HepG2 (cell line): Measurements from ENCODE around the gene CPHXL2. TPM values are rescaled to one million over a fixed set of nuclear protein-coding genes. Genes with fewer than 3 reads are reported as not detected.
A peak's percentile ranks its signal among the peaks of the same experiment; 100 is the strongest.

Source experiments
- ATAC-seq: fragments of 200-7000 bp; cut with Tn5 transposase; 3 replicates; pipeline ENCODE4 v1.9.1; 2020; ENCODE audit warnings: mild to moderate bottlenecking, moderate library complexity
- BruUV-seq: library from RNA; stranded (reverse); fragments of 400-500 nt; replicated peaks from 2 replicates; lab custom pipeline; 2021; lab: Mats Ljungman, UMichigan
- CTCF ChIA-PET: fragments of 300-600 bp; formaldehyde crosslinking; extraction: SDS; loops from one replicate; lab custom pipeline; 2021; ENCODE audit warnings: low total read pairs, inconsistent platforms, low intra/inter-chr PET ratio; lab: Yijun Ruan, JAX
- POLR2A ChIA-PET: fragments of 350-600 bp; sonication (Branson Sonifier 250); formaldehyde crosslinking; loops from one replicate; lab custom pipeline; 2020; ENCODE audit warnings: antibody characterized with exemption, inconsistent platforms; lab: Yijun Ruan, JAX
- DNase-seq: peaks from one replicate; pipeline ENCODE4 v3.0.0-alpha.2; 2015; ENCODE audit warnings: low spot score
- FAIRE-seq: peaks from 3 replicates; lab custom pipeline; 2011; peaks lifted over from hg19 to GRCh38; lab: Jason Lieb, UNC
- H2AFZ ChIP-seq: one replicate; pipeline ENCODE4 v1.6.1; 2011; ENCODE audit warnings: low read length, inconsistent platforms
- H3K27ac ChIP-seq: fragments of 300-600 bp; 3 replicates; pipeline ENCODE4 v1.8.0; 2011; ENCODE audit warnings: mixed run types, mild to moderate bottlenecking, mixed read lengths, low read length, inconsistent platforms; ENCODE audit not compliant: insufficient read depth; ENCODE audit errors: extremely low read length
- H3K27me3 ChIP-seq, 2 experiments: fragments of 200-600 bp in 1 of 2; 2 replicates in 1 of 2; 3 replicates in 1 of 2; pipeline versions ENCODE4 v1.6.0 to v1.8.0; 2011; ENCODE audit warnings: low read length in 2 of 2, mild to moderate bottlenecking in 2 of 2, moderate library complexity in 2 of 2, inconsistent platforms in 1 of 2; ENCODE audit not compliant: insufficient read depth in 2 of 2, control insufficient read depth in 1 of 2
- H3K36me3 ChIP-seq, 2 experiments: fragments of 200-600 bp in 1 of 2; replicated peaks in 1 of 2; 2 replicates in 1 of 2; 3 replicates in 1 of 2; pipeline versions ENCODE4 v1.5.1 to v1.8.0; 2011; ENCODE audit warnings: low read length in 2 of 2, inconsistent platforms in 1 of 2; ENCODE audit not compliant: insufficient read depth in 2 of 2, control insufficient read depth in 1 of 2
- H3K4me1 ChIP-seq: 2 replicates; pipeline ENCODE4 v1.5.1; 2012; ENCODE audit warnings: low read length, inconsistent platforms; ENCODE audit not compliant: insufficient read depth
- H3K4me2 ChIP-seq: 2 replicates; pipeline ENCODE4 v1.6.0; 2011; ENCODE audit warnings: low read depth, low read length, inconsistent platforms
- H3K4me3 ChIP-seq, 3 experiments: fragments of 200-600 bp in 1 of 3; sonication (generic), shearing (Covaris generic) in 1 of 3; replicated peaks in 1 of 3; 2 replicates each; pipeline ENCODE4 v1.5.1; 2011 to 2016; ENCODE audit warnings: low read length in 3 of 3, inconsistent platforms in 2 of 3, low read depth in 2 of 3, mild to moderate bottlenecking in 2 of 3, control low read depth in 1 of 3, mixed read lengths in 1 of 3; ENCODE audit not compliant: insufficient read depth in 1 of 3
- H3K79me2 ChIP-seq: one replicate; pipeline ENCODE4 v1.6.1; 2011; ENCODE audit warnings: low read length, inconsistent platforms; ENCODE audit not compliant: insufficient read depth
- H3K9ac ChIP-seq: 2 replicates; pipeline ENCODE4 v1.6.0; 2011; ENCODE audit warnings: mild to moderate bottlenecking, low read depth, low read length, inconsistent platforms; ENCODE audit not compliant: insufficient read depth
- H3K9me3 ChIP-seq: 2 replicates; pipeline ENCODE4 v1.5.1; 2012; ENCODE audit warnings: mild to moderate bottlenecking, low read length
- H4K20me1 ChIP-seq: 2 replicates; pipeline ENCODE4 v1.6.0; 2011; ENCODE audit warnings: inconsistent platforms, mild to moderate bottlenecking, low read length, moderate library complexity; ENCODE audit not compliant: insufficient read depth
- BCL6 ChIP-seq: IDR thresholded peaks from 2 replicates; pipeline ENCODE4 v1.6.1; 2016; ENCODE audit warnings: missing genetic modification reagents, missing compliant biosample characterization
- PAXIP1 ChIP-seq: sonication (generic); formaldehyde crosslinking; conservative IDR thresholded peaks from 2 replicates; pipeline ENCODE4 v1.4.0; 2020; ENCODE audit warnings: mild to moderate bottlenecking, missing genetic modification reagents, moderate library complexity
- PRDM4 ChIP-seq: sonication (generic); formaldehyde crosslinking; IDR thresholded peaks from 2 replicates; pipeline ENCODE4 v1.9.0; 2021; ENCODE audit warnings: missing genetic modification reagents, borderline replicate concordance
- RORA ChIP-seq: sonication (generic); formaldehyde crosslinking; IDR thresholded peaks from 2 replicates; pipeline ENCODE4 v1.5.0; 2020; ENCODE audit warnings: mild to moderate bottlenecking, missing genetic modification reagents, moderate library complexity
- SP140L ChIP-seq: sonication (generic); formaldehyde crosslinking; IDR thresholded peaks from 2 replicates; pipeline ENCODE4 v1.4.0; 2020; ENCODE audit warnings: missing genetic modification reagents, borderline replicate concordance
- TBP ChIP-seq: sonication (generic); formaldehyde crosslinking; IDR thresholded peaks from 2 replicates; pipeline ENCODE4 v1.5.0; 2020; ENCODE audit warnings: missing genetic modification reagents
- ZNF12 ChIP-seq: sonication (generic); formaldehyde crosslinking; IDR thresholded peaks from 2 replicates; pipeline ENCODE4 v1.5.0; 2020; ENCODE audit warnings: missing genetic modification reagents
- ZNF24 ChIP-seq: fragments of 450-650 bp; IDR thresholded peaks from 2 replicates; pipeline ENCODE4 v1.6.1; 2017; ENCODE audit warnings: antibody characterized with exemption, mild to moderate bottlenecking
- ZSCAN22 ChIP-seq: sonication (generic); formaldehyde crosslinking; IDR thresholded peaks from 2 replicates; pipeline ENCODE4 v1.4.0; 2020; ENCODE audit warnings: mild to moderate bottlenecking, missing genetic modification reagents
- WGBS: methylation state at CpG from one replicate; pipeline ENCODE4 v1.1.6; 2017; ENCODE audit warnings: low lambda C conversion rate; 5-methylcytosine and 5-hydroxymethylcytosine counted together
- in situ Hi-C: cut with HindIII; loops from 2 replicates; pipeline ENCODE4 v1.10.0; 2017; ENCODE audit warnings: low pct_unique_long_range_greater_than_20kb; ENCODE audit not compliant: extremely low pct_ligation_motif_present
- intact Hi-C: fragments of 100-400 bp; cut with micrococcal nuclease; formaldehyde crosslinking; loops from one replicate; pipeline ENCODE4 v1.10.0; 2022; ENCODE audit not compliant: unreplicated experiment
- polyA plus RNA-seq, 8 experiments: library from polyadenylated mRNA; depleted of rRNA in 3 of 8; stranded (reverse) in 7 of 8; unstranded in 1 of 8; fragments of >200 nt; fragmentation: Illumina TruSeq in 4 of 8; extraction: Trizol in 4 of 8; gene quantifications; 2 replicates each; pipeline versions ENCODE4 v1.2.1 to v1.2.3, GENCODE V29; 2011 to 2016; ENCODE audit warnings: low read depth in 4 of 8, missing spikeins in 1 of 8, mixed read lengths in 1 of 8; ENCODE audit not compliant: insufficient read depth in 1 of 8
- total RNA-seq, 5 experiments: library from RNA; depleted of rRNA; stranded (reverse); fragments of >200 nt; fragmentation: Illumina TruSeq; extraction: Trizol; gene quantifications; 2 replicates each; pipeline ENCODE4 v1.2.3, GENCODE V29; 2016; ENCODE audit warnings: low read depth in 1 of 5

Gene CPHXL2
- total and polyA plus RNA-seq, 2 of the 13 experiments (the other 11 are each of a cell fraction or from before 2014, with no cell fraction given), result not detected

- TF ChIP-seq PRDM4, result no peak
- TF ChIP-seq RORA, result no peak
- no peak for TF ChIP-seq ZSCAN22 (CRISPR knock-in tag)
- no peak for TF ChIP-seq TBP (CRISPR knock-in tag)
- TF ChIP-seq SP140L (CRISPR knock-in tag), result no peak
These were observed 41.8 kb downstream of the CPHXL2 start (continued) for GRCh38 chr16:75635036-75635435.

- intact Hi-C loops, result no loop called here
- in situ Hi-C loops, result no loop called here
- ChIA-PET CTCF (no interaction called here), POLR2A (interaction anchor here (2.5 kb wide), 1 partner anchor 15 kb away, joined by 11 read pairs; the partner anchor contains the start of genes KARS1 and TERF2IP)
- H3K79me2 ChIP-seq, result no peaks in the 10 kb centered on the region
- H3K4me2 ChIP-seq, result no peak overlapping the region
- no peak overlapping the region for H3K4me3 ChIP-seq
- FAIRE-seq, result no peak
- no peak for ATAC-seq
- peaks cover 10% of the 10 kb centered on the region; the same call in 1 of the 2 replicates for H3K4me1 ChIP-seq
- H3K9me3 ChIP-seq, result no peaks in the 10 kb centered on the region
- TF ChIP-seq ZNF12 (CRISPR knock-in tag) (peak; percentile 43; the same call in 1 of the 2 replicates), ZNF24 (no peak), PAXIP1 (peak; percentile 53), BCL6 (CRISPR knock-in tag) (peak; percentile 76)
- BruUV-seq, result no TSS peak
- H3K27me3 ChIP-seq, result no peaks in the 10 kb centered on the region
- H2AFZ ChIP-seq, result no peak overlapping the region
- peaks cover 56 to 93% of the 10 kb centered on the region in 2 experiments for H3K36me3 ChIP-seq
- no peaks in the 10 kb centered on the region for H4K20me1 ChIP-seq
- no peak overlapping the region for H3K9ac ChIP-seq
- WGBS, result 68% methylated on average over 8 of the region's 8 CpGs
- DNase-seq, result no peak
- no peak overlapping the region for H3K27ac ChIP-seq
These were observed 44.0 kb downstream of the CPHXL2 start for GRCh38 chr16:75632857-75633256.
